Stimulated activated CD8-positive, alpha-beta memory T cell treated with anti-CD3 and anti-CD28 coated beads, Interleukin-15, amount 100 ng/mL, for 24 hours (primary cell): Measurements from ENCODE around the gene CYP1B1.

Experiments used
- DNase-seq: peaks from one replicate; pipeline ENCODE4 v3.0.0-alpha.2; 2020; ENCODE audit warnings: low read depth

The CYP1B1 gene

GRCh38 chr2:38074764-38075506, 1.0 kb downstream of the CYP1B1 start:
- no peak for DNase-seq

DNA sequence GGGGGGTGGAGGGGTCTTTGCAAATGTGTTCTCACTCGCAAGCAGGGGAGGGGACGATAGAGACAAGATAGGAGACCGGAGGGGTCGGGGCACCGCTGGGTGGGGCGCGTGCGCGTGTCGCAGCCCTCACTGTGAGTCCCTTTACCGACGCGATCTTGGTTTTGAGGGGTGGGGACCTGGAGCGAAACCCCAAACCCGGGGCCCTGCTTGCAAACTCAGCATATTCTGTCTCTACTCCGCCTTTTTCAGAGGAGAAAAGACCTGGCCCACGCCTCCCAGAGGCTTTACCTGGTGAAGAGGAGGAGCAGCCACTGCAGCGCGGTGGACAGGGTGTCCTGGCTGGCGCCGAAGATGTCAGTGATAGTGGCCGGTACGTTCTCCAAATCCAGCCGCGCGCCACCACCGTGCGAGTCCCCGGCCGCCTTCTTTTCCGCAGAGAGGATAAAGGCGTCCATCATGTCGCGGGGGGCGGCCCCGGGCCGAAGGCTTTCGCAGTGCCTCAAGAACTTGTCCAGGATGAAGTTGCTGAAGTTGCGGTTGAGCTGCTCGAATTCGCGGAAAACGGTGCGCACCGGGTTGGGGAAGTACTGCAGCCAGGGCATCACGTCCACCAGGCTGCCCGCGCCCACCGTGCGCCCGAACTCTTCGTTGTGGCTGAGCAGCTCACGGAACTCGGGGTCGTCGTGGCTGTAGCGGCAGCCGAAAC, 1.7 kb downstream of the CYP1B1 start:
- no peak for DNase-seq

- no peak for DNase-seq
These were observed 2.5 kb downstream of the CYP1B1 start for GRCh38 chr2:38073211-38074057.

GRCh38 chr2:38070438-38070837, 5.5 kb downstream of the CYP1B1 start:
- no peak for DNase-seq

DNA sequence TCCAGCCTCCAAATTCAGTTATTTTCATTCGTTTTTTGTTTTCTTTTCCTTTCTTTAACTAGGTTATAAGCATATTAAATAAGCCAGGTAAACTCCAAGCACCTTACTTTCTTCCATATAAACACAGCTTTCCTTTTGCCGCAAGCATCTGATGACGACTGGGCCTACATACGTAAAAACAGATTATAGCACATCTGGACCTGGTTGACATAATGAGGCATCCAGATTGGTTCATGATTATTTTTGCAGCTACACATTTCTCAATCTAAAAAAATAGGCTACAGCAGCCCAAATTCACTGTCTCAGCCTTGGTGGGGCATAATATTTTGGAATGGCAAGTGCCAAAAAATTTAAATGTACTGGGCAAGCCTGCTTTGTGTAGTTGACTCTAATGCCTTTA, 7.7 kb downstream of the CYP1B1 start:
- no peak for DNase-seq

DNA sequence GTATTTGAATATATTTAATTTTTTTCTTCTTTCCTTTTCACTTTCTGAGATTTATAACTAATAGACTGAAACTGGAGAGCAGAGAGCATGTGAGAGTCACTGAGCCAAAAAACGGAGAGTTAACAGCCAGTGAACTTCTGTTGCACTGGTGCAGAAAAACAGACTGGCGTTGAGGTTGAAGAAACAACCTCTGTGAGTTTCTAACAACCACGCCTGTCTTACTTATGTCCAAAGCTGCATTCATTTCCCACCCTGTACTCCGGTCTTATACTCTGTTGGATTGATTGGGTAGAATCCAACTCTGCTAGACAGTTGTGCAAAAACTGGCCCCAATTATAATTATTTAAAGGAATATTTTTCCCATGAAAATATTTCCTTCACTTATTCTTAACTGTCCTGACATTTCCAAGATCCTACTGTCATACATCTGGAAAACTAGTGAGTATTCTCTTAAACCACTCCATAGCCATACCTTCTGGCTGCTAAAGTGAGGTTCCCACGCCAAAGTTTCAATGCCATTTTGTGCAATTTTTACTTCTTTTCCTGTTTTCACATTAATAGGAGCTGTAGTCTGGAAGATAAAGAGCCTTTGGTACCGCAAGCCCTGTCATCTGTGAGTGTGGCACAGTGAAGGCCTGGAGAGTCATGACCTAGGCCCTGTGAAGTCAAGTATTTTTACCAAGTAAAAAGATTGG, 9.4 kb downstream of the CYP1B1 start:
- no peak for DNase-seq

DNA sequence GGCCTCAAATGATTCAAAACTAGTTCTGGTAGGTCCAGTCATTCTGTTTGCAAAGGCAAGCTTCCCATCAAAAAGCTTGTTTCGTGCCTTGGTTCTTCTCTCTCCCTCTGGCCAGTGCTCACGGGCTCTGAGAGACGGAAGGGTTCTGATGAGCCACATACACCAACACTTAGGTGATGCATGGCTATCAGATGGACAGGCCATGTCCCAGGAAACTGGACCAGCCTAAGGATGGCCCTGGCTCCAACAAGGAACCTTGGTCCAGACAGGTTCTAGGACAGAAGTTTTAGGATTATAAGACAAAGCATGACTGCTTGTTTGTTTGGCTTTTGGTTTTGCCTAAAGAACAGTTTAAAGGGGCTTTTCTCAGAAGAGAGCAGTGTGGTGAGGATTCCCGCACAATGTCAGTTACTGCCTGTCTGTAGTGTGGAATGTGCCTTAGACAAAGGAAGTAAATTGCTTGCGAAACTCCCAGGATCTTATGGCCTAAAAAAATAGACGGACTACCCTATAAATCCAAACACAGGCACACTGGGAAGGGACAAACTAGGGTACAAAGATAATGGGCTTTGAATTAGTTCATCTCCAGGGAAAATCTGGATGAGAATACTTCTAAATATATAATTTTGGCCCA, 10.3 kb downstream of the CYP1B1 start:
- no peak for DNase-seq

DNA sequence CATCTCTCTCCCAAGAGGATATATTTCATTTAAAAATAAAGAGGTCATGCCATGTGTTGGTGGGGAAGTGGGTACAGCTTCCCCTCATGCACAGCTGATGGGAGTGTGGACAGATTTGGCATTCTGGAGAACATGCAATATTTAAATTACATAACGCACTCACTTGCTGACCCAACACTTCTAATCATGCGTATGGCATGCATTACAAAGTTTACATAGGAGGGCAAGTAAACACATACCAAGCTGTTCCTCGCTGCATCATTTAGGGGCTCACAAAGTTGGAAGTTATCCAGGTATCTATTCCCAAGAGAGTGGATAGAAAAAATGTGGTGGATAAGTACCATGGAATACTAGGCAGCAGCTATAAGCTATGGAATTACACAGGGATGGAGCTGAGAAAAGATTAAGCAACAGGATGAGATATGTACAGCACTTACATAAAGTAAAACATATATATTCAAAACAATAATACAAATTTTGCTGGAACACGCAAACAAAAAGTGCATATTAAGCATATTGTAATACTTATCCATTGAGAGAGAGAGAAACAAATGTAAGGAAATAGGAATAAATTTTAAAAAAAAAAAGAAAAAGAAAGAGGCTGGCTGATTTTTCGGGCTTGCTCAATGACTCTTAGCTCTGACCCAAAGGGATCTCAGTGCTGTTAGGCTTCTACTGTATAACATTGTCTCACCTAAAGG, 11.0 kb downstream of the CYP1B1 start:
- no peak for DNase-seq

DNA sequence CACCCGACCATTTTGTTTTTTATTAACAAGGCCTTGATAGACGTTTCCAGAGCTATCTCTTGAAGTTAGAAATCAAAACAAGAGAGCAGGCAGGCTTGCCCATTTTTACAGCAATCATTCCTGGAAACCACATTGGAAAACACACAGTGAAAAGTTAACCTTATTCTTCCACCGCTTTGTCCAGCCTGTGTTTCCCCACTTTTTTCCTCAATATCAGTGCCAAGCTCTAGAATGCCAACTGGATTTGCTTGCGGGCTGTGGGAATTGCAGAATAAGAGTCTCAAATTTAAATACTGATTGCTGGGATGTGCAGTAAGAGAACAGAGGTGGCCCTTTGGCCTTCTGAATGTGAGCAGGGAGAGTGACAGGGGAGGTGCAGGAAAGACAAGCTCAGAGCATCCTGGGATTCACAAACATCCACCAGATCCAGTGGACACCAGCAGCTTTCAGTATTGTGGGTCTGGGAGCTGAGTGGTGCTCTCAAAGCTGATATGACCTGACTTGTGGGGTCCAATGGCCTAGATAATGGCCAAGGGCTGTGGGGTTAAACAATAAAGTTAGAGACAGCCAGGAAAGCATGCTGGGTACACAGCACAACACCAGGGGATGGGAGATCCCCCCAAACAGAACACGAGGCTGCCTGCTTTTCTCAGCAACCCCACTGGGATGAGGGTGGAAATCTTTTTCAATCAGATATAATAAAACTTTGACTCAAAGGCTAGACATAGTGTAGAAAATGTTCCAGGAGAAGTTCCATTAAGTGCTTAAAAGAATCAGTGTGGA, 15.5 kb downstream of the CYP1B1 start:
- no peak for DNase-seq

DNA sequence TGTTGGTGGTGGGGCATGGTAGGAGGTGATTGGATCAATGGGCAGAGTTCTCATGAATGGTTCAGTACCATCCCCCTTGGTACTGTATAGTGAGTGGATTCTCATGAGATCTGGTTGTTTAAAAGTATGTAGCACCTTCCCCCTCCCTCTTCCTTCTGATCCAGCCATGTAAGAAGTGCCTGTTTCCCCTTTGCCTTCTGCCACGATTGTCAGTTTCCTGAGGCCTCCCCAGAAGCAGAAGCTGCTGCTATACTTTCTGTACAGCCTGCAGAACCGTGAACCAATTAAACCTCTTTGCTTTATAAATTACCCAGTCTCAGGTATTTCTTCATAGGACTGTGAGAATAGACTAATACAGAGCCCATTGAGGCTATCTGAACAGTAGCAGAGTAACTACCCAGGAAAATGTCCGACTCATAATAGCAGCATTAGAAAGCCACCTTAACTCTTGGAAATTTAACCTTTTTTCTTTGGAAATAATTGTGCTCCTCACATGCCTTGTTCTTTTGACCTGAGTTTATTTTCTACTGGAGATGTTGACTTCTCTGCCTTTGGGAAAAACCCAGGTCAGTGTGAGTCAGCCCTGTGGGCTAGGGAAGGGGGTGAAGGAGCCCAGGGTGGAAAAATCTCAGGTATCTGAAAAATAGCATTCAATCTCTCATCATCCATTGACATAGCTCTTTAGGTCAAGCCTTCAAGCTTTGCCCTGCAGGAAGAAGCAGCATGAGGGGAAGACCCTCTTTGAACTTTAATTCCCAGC, 18.1 kb downstream of the CYP1B1 start:
- no peak for DNase-seq

GRCh38 chr2:38056216-38056615, 19.7 kb downstream of the CYP1B1 start:
- no peak for DNase-seq

- DNase-seq = no peak
These were observed 30.1 kb downstream of the CYP1B1 start for GRCh38 chr2:38045811-38046210.

GRCh38 chr2:38039121-38039910, 36.6 kb downstream of the CYP1B1 start:
- no peak for DNase-seq

DNA sequence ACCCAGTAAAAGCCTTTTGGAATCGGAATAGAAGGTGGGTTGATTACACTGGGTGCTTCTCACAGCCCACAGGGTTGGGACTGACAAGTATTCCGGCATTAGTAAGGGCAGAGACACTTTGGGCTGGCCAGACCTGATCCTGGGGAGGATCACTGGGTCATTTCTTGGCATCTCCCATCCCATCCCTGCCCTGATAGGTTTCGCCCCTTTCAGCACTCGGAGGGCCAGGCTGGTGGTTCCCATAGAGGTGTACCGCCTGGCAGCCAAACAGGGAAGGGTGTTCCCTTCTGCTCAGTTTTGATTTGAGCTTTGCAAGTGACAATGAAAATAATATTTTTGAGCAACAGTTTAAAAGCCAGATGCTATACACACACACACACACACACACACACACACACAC, 37.3 kb downstream of the CYP1B1 start:
- no peak for DNase-seq

GRCh38 chr2:38037757-38038621, 38.0 kb downstream of the CYP1B1 start:
- DNase-seq = no peak

GRCh38 chr2:38037325-38037724, 38.6 kb downstream of the CYP1B1 start:
- DNase-seq = no peak

GRCh38 chr2:38035968-38036367, 40.0 kb downstream of the CYP1B1 start:
- no peak for DNase-seq

DNA sequence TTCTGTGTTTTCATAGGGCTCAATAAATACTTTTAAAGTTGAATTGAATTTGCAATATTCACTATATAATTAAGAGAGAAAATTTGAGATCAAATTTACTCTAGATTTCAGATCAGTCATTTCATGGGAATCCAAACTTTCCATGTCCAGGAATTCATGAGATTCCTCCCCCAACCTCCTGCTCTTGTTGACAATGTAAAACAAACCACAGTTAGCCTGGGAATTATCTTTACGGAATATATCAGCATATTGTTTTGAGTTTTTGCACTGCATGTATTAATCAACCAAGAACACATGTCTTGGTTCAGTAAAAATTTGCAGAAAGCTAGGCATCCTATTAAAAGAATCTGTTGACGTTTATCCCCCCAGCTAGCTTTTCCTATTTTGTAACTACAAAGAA, 42.3 kb downstream of the CYP1B1 start:
- DNase-seq = no peak
